ENCODE data around the gene ITGA3. TPM values are rescaled to one million over a fixed set of nuclear protein-coding genes. Genes with fewer than 3 reads are reported as not detected.

ITGA3 gene
- total and polyA plus RNA-seq, 4 donors, result 0.79 to 4.4 (median 1.4) TPM

DNA sequence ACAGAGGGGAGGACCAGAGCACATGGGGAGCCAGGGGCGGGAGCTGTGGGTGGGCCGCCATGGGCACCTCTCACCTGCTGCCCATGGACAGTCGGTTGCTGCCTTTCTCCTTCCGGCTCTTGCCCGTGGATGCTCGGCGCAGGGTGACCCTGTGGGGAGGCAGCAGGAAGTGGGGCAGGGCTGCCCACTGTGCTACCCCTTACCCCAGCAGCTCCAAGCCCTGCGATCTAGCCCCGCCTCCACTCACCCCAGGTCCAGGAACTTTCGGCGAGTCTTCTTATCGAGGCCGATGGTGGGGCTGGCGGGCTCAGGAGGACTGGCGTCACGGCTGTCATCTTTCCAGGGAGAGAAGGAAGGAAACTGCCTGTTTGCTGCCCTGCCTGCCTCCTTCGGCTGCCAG, 59.8 kb downstream of the ITGA3 start:
- 65% methylated on average over 17 of the region's 17 CpGs for WGBS
- H3K9me3 ChIP-seq (ENCODE audit: control insufficient read depth in 4 of 4, low read length in 3 of 4), result no peaks in the 10 kb centered on the region
- peaks cover 6 to 24% (median 15%) of the 10 kb centered on the region in 4 donors for H3K4me1 ChIP-seq (ENCODE audit: control insufficient read depth in 4 of 4, insufficient read depth in 4 of 4, low read length in 3 of 4)
- H3K4me3 ChIP-seq (ENCODE audit: low read depth in 1 of 3, low read length in 3 of 3), result no peak overlapping the region
- no peak overlapping the region for H3K27ac ChIP-seq (ENCODE audit: low read depth in 1 of 2, low read length in 2 of 2)
- TF ChIP-seq FOXA2 (IDR thresholded peaks at IDR 0.05) (no peak), YY1 (IDR thresholded peaks at IDR 0.05) (no peak), RXRA (IDR thresholded peaks at IDR 0.05) (no peak), FOXA1 (IDR thresholded peaks at IDR 0.05) (no peak), SP1 (IDR thresholded peaks at IDR 0.05) (no peak), TAF1 (conservative IDR thresholded peaks at IDR 0.05) (no peak), JUND (IDR thresholded peaks at IDR 0.05) (no peak), HNF4G (IDR thresholded peaks at IDR 0.05) (no peak), RAD21 (IDR thresholded peaks at IDR 0.05) (no peak)
- TF ChIP-seq, protein P1, sequence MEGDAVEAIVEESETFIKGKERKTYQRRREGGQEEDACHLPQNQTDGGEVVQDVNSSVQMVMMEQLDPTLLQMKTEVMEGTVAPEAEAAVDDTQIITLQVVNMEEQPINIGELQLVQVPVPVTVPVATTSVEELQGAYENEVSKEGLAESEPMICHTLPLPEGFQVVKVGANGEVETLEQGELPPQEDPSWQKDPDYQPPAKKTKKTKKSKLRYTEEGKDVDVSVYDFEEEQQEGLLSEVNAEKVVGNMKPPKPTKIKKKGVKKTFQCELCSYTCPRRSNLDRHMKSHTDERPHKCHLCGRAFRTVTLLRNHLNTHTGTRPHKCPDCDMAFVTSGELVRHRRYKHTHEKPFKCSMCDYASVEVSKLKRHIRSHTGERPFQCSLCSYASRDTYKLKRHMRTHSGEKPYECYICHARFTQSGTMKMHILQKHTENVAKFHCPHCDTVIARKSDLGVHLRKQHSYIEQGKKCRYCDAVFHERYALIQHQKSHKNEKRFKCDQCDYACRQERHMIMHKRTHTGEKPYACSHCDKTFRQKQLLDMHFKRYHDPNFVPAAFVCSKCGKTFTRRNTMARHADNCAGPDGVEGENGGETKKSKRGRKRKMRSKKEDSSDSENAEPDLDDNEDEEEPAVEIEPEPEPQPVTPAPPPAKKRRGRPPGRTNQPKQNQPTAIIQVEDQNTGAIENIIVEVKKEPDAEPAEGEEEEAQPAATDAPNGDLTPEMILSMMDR (IDR thresholded peaks at IDR 0.05; ENCODE audit: low read depth, low read length, missing input control), result no peak
- TF ChIP-seq, protein P2, sequence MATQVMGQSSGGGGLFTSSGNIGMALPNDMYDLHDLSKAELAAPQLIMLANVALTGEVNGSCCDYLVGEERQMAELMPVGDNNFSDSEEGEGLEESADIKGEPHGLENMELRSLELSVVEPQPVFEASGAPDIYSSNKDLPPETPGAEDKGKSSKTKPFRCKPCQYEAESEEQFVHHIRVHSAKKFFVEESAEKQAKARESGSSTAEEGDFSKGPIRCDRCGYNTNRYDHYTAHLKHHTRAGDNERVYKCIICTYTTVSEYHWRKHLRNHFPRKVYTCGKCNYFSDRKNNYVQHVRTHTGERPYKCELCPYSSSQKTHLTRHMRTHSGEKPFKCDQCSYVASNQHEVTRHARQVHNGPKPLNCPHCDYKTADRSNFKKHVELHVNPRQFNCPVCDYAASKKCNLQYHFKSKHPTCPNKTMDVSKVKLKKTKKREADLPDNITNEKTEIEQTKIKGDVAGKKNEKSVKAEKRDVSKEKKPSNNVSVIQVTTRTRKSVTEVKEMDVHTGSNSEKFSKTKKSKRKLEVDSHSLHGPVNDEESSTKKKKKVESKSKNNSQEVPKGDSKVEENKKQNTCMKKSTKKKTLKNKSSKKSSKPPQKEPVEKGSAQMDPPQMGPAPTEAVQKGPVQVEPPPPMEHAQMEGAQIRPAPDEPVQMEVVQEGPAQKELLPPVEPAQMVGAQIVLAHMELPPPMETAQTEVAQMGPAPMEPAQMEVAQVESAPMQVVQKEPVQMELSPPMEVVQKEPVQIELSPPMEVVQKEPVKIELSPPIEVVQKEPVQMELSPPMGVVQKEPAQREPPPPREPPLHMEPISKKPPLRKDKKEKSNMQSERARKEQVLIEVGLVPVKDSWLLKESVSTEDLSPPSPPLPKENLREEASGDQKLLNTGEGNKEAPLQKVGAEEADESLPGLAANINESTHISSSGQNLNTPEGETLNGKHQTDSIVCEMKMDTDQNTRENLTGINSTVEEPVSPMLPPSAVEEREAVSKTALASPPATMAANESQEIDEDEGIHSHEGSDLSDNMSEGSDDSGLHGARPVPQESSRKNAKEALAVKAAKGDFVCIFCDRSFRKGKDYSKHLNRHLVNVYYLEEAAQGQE (IDR thresholded peaks at IDR 0.05), result no peak
- TF ChIP-seq, protein P3, sequence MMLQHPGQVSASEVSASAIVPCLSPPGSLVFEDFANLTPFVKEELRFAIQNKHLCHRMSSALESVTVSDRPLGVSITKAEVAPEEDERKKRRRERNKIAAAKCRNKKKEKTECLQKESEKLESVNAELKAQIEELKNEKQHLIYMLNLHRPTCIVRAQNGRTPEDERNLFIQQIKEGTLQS (IDR thresholded peaks at IDR 0.05), result no peak
- TF ChIP-seq, protein P4, sequence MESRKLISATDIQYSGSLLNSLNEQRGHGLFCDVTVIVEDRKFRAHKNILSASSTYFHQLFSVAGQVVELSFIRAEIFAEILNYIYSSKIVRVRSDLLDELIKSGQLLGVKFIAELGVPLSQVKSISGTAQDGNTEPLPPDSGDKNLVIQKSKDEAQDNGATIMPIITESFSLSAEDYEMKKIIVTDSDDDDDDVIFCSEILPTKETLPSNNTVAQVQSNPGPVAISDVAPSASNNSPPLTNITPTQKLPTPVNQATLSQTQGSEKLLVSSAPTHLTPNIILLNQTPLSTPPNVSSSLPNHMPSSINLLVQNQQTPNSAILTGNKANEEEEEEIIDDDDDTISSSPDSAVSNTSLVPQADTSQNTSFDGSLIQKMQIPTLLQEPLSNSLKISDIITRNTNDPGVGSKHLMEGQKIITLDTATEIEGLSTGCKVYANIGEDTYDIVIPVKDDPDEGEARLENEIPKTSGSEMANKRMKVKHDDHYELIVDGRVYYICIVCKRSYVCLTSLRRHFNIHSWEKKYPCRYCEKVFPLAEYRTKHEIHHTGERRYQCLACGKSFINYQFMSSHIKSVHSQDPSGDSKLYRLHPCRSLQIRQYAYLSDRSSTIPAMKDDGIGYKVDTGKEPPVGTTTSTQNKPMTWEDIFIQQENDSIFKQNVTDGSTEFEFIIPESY (IDR thresholded peaks at IDR 0.05), result no peak
- H3K36me3 ChIP-seq (ENCODE audit: control insufficient read depth in 4 of 4, insufficient read depth in 3 of 4, low read depth in 1 of 4, low read length in 3 of 4), result no peaks in the 10 kb centered on the region
- no peaks in the 10 kb centered on the region for H3K27me3 ChIP-seq (ENCODE audit: control insufficient read depth in 4 of 4, insufficient read depth in 4 of 4, low read length in 3 of 4)
- H3K9ac ChIP-seq (ENCODE audit: low read depth in 1 of 2, low read length in 2 of 2), result no peak overlapping the region
- DNase-seq (ENCODE audit: low spot score), result no peak

DNA sequence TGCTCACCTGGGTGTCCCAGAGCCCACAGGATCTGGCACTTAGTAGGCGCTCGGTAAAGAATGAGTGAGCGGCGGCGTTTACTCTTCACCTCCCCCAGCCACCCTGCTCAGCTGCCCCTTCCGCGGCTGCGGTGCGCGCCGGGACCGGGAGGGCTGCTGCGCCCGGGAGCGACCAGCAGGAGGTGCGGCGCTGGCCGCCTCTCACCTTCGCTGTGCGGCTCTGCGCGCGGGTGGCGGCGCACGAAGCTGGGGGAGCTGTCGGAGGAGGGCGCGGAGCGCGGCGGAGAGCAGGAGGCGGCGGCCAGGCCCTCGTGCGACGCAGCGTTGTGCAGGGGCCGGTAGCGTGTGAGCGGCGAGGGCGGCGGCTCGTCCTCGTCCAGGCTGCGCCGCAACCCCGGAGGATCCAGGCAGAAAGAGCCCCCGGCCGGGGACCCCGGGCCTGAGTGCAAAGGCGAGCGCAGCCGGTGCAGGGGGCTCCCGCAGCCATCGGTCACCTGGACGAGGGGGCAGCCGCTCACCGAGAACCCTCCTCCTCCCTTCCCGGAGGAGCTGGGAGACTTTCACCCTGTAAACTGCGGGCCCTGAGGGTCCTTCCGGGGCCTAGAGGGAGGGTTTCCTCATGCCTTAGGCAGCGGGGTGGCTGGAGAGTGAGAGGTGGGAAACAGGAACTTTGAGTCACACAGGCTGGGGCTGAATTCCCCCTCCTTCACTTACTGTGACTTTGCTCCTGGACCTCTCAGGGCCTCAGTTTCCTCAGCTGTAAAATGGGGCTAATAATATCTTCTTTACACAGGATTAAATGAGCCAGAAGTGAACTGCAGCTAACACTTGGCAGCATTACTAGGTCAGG, 61.5 kb downstream of the ITGA3 start:
- no peak overlapping the region for H3K27ac ChIP-seq (ENCODE audit: low read depth in 1 of 2, low read length in 2 of 2)
- 17% methylated on average over 64 of the region's 64 CpGs for WGBS
- H3K4me1 ChIP-seq (ENCODE audit: control insufficient read depth in 4 of 4, insufficient read depth in 4 of 4, low read length in 3 of 4), result peaks cover 2 to 12% (median 9%) of the 10 kb centered on the region in 4 donors
- no peaks in the 10 kb centered on the region for H3K36me3 ChIP-seq (ENCODE audit: control insufficient read depth in 4 of 4, insufficient read depth in 3 of 4, low read depth in 1 of 4, low read length in 3 of 4)
- no peaks in the 10 kb centered on the region for H3K27me3 ChIP-seq (ENCODE audit: control insufficient read depth in 4 of 4, insufficient read depth in 4 of 4, low read length in 3 of 4)
- peak; percentile 55 for DNase-seq (ENCODE audit: low spot score)
- no peak overlapping the region for H3K4me3 ChIP-seq (ENCODE audit: low read depth in 1 of 3, low read length in 3 of 3)
- H3K9ac ChIP-seq (ENCODE audit: low read depth in 1 of 2, low read length in 2 of 2), result peak overlapping the region in 1 of 2 donors; percentile 27
- no peaks in the 10 kb centered on the region for H3K9me3 ChIP-seq (ENCODE audit: control insufficient read depth in 4 of 4, low read length in 3 of 4)
- TF ChIP-seq TAF1 (conservative IDR thresholded peaks at IDR 0.05) (no peak), RAD21 (IDR thresholded peaks at IDR 0.05) (peak in 1 of 2 donors; percentile 70)
- TF ChIP-seq, protein P1 (IDR thresholded peaks at IDR 0.05; ENCODE audit: low read depth, low read length, missing input control), result peak; percentile 53
